Measurements from ENCODE around the gene YWHAQ.

GRCh38 chr2:9660781-9661180 is 30.0 kb upstream of the YWHAQ start:
- TF ChIP-seq CTCF (IDR thresholded peaks at IDR 0.05) (no peak), POLR2AphosphoS5 (IDR thresholded peaks at IDR 0.05) (no peak), POLR2A (IDR thresholded peaks at IDR 0.05; ENCODE audit: low read depth) (no peak)
